Subcutaneous adipose tissue (tissue), 4 donors: ENCODE data around the gene SMURF2. TPM values are rescaled to one million over a fixed set of nuclear protein-coding genes. Genes with fewer than 3 reads are reported as not detected.

Source experiments
- total RNA-seq, 4 donors: library from RNA; depleted of rRNA; stranded (reverse); fragments of >200 nt; gene quantifications; one replicate each; pipeline ENCODE4 v1.1.0, GENCODE V29; 2016
- TF ChIP-seq, protein P1 (sequence below): fragments of 450-650 bp; IDR thresholded peaks from one replicate; pipeline ENCODE4 v1.5.1; 2016; ENCODE audit warnings: low read depth, mild to moderate bottlenecking, control low read depth, antibody characterized with exemption, moderate library complexity

Gene SMURF2
- total RNA-seq, 4 donors from 2014 or later: 22.7 to 42.4 (median 27.6) TPM

DNA sequence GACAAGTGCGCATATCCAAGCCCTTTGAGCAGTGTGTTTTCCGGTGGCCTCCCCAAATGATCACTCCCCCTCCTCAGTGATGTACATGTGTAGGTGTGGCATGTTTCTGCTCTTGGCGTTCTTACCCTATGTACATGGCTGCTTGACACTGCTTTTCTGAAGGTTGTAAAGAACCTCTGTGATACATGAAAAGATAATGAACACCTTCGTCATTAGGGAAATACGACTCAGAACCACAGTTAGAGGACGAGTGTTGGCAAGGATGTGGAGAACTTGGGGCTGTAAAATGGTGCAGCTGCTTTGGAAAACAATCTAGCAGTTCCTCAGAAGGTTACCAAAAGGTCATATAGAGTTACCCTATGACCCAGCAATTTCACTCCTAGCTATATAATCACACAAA lies 126.8 kb downstream of the SMURF2 start:
- TF ChIP-seq, protein P1, sequence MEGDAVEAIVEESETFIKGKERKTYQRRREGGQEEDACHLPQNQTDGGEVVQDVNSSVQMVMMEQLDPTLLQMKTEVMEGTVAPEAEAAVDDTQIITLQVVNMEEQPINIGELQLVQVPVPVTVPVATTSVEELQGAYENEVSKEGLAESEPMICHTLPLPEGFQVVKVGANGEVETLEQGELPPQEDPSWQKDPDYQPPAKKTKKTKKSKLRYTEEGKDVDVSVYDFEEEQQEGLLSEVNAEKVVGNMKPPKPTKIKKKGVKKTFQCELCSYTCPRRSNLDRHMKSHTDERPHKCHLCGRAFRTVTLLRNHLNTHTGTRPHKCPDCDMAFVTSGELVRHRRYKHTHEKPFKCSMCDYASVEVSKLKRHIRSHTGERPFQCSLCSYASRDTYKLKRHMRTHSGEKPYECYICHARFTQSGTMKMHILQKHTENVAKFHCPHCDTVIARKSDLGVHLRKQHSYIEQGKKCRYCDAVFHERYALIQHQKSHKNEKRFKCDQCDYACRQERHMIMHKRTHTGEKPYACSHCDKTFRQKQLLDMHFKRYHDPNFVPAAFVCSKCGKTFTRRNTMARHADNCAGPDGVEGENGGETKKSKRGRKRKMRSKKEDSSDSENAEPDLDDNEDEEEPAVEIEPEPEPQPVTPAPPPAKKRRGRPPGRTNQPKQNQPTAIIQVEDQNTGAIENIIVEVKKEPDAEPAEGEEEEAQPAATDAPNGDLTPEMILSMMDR: no peak

- TF ChIP-seq, protein P1: no peak
Measured at GRCh38 chr17:64534187-64534586, 127.9 kb downstream of the SMURF2 start.

DNA sequence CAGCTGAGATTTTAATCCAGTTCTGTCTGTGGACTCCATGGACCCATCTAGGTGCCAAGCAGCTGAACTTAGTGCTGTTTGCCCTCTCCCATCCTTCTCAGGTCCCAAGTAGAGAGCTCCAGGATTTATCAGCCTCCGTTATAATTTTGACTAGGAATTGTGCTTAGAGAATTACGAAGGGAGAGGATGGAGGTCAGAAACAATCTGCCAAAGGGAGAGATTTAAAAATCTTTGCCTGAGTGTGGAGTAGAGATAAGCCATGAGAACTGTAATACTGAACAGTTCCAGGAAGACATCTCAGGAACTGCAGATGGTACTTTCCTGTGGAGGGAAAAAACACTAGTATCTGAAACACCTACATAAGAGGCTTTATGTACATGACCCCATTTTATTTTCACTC lies 128.3 kb downstream of the SMURF2 start:
- TF ChIP-seq, protein P1: no peak

DNA sequence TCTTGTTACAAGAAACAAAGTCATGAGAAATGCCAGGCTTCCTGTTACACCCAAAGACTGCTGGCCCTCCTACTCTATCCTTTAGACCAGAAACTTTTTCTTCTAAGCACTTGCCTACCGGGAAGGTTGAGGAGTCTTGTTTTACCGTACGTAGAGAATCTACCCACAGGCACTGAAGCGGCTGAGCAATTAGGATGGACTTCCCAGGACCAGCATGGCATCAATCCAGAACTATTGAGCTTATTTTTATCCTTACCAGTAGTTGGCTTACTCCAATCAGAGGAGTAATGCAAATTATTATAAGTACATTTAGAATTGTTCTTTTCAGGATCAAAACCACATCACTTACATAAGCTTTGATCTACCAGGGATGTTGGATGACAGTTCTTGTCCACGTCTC lies 129.7 kb downstream of the SMURF2 start:
- TF ChIP-seq, protein P1: no peak

DNA sequence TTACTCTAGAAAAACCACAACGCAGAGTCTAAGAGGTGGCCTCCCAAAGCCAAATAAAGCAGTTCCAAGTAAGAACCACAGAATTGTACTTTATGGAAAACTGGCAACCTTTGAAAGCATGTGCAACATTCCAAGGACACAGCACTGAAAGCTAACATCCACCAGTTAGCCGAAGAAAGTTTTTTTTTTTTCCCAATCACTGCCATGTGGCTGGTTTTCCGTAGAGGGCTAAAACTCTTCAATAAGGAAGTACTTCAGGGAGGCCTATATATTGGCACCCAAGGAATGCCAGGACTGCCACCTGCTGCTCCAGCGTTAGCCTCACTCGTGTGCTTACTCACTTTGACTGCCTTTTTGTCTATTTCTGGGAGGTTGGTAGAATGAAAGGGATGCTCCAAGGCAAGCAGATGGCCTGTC lies 130.1 kb downstream of the SMURF2 start:
- TF ChIP-seq, protein P1: no peak

GRCh38 chr17:64529221-64529620 lies 132.9 kb downstream of the SMURF2 start:
- TF ChIP-seq, protein P1: no peak

DNA sequence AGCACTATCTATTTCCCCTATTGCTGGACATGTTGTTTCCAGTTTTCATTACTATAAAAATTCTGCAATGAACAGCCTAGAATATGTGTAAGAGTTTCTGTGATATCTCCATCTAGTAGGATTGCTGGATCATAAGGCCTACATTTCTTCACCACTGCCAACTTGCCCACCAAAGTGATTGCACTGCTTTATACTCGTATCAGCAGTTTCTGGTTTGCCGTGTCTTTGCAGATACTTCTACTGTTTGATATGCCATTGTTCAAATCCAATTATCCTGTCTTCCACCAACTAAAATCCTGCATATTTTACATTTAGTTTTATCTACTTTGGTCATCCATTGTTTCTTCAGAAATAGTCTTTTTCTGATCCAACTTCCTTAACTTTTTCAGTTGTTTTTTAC lies 134.2 kb downstream of the SMURF2 start:
- TF ChIP-seq, protein P1: no peak
